Measurements from ENCODE around the gene DLG2.

GRCh38 chr11:84628871-84629620 is 998.1 kb downstream of the DLG2 start:
- TF ChIP-seq, protein P1, sequence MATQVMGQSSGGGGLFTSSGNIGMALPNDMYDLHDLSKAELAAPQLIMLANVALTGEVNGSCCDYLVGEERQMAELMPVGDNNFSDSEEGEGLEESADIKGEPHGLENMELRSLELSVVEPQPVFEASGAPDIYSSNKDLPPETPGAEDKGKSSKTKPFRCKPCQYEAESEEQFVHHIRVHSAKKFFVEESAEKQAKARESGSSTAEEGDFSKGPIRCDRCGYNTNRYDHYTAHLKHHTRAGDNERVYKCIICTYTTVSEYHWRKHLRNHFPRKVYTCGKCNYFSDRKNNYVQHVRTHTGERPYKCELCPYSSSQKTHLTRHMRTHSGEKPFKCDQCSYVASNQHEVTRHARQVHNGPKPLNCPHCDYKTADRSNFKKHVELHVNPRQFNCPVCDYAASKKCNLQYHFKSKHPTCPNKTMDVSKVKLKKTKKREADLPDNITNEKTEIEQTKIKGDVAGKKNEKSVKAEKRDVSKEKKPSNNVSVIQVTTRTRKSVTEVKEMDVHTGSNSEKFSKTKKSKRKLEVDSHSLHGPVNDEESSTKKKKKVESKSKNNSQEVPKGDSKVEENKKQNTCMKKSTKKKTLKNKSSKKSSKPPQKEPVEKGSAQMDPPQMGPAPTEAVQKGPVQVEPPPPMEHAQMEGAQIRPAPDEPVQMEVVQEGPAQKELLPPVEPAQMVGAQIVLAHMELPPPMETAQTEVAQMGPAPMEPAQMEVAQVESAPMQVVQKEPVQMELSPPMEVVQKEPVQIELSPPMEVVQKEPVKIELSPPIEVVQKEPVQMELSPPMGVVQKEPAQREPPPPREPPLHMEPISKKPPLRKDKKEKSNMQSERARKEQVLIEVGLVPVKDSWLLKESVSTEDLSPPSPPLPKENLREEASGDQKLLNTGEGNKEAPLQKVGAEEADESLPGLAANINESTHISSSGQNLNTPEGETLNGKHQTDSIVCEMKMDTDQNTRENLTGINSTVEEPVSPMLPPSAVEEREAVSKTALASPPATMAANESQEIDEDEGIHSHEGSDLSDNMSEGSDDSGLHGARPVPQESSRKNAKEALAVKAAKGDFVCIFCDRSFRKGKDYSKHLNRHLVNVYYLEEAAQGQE (IDR thresholded peaks at IDR 0.05; ENCODE audit: insufficient read depth in 1 of 2, low read depth in 2 of 2, low read length in 2 of 2): no peak
- TF ChIP-seq SIN3A (IDR thresholded peaks at IDR 0.05; ENCODE audit: borderline replicate concordance, insufficient read depth, low read length): no peak
- no peak for TF ChIP-seq POLR2AphosphoS5 (IDR thresholded peaks at IDR 0.05; ENCODE audit: low read depth, low read length)
- no peak for TF ChIP-seq TAF1 (IDR thresholded peaks at IDR 0.05; ENCODE audit: borderline replicate concordance, insufficient read depth, low read length)
